H1 (cell line): ENCODE data around the gene RPL38. TPM values are rescaled to one million over a fixed set of nuclear protein-coding genes. Genes with fewer than 3 reads are reported as not detected.
A peak's percentile ranks its signal among the peaks of the same experiment; 100 is the strongest.

Experiments used
- CTCF ChIA-PET: fragments of 300-600 bp; sonication (Branson Sonifier 250); formaldehyde crosslinking; loops from one replicate; lab custom pipeline; 2021; ENCODE audit not compliant: partially characterized antibody; lab: Charles Lee
- POLR2A ChIA-PET: fragments of 300-600 bp; sonication (Branson Sonifier 250); formaldehyde crosslinking; loops from one replicate; lab custom pipeline; 2021; ENCODE audit warnings: inconsistent platforms; ENCODE audit not compliant: partially characterized antibody; lab: Charles Lee
- DNase-seq, 2 experiments: peaks; one replicate each; pipeline versions ENCODE4 v3.0.0 to v3.0.0-alpha.2; 2010 to 2022; ENCODE audit warnings: low spot score in 2 of 2, low read depth in 1 of 2, mixed read lengths in 1 of 2
- FAIRE-seq: peaks from 2 replicates; lab custom pipeline; 2011; peaks lifted over from hg19 to GRCh38; lab: Jason Lieb, UNC
- H2AFZ ChIP-seq: 2 replicates; pipeline ENCODE4 v1.8.1; 2012; ENCODE audit warnings: low read length, inconsistent platforms
- H2AK5ac ChIP-seq: 2 replicates; pipeline ENCODE4 v1.6.1; 2013; ENCODE audit warnings: low read depth, low read length
- H2BK120ac ChIP-seq: replicated peaks from 2 replicates; pipeline ENCODE3; 2013; ENCODE audit warnings: low read depth, low read length, inconsistent platforms
- H2BK12ac ChIP-seq: 2 replicates; pipeline ENCODE4 v1.6.1; 2013; ENCODE audit warnings: low read depth, low read length
- H2BK15ac ChIP-seq: 2 replicates; pipeline ENCODE4 v1.6.1; 2013; ENCODE audit warnings: low read length
- H2BK20ac ChIP-seq: 2 replicates; pipeline ENCODE4 v1.6.1; 2013; ENCODE audit warnings: low read length
- H2BK5ac ChIP-seq: 2 replicates; pipeline ENCODE4 v1.6.1; 2013; ENCODE audit warnings: low read depth, low read length
- H3K14ac ChIP-seq: 2 replicates; pipeline ENCODE4 v1.6.1; 2013; ENCODE audit warnings: inconsistent platforms; ENCODE audit not compliant: insufficient read length
- H3K18ac ChIP-seq: 2 replicates; pipeline ENCODE4 v1.6.1; 2013; ENCODE audit warnings: low read length; ENCODE audit errors: extremely low read depth
- H3K23ac ChIP-seq: 2 replicates; pipeline ENCODE4 v1.6.1; 2013; ENCODE audit warnings: inconsistent platforms; ENCODE audit not compliant: insufficient read length
- H3K23me2 ChIP-seq: 2 replicates; pipeline ENCODE4 v1.6.1; 2013; ENCODE audit warnings: low read depth, low read length
- H3K27ac ChIP-seq: 2 replicates; pipeline ENCODE4 v1.6.1; 2011; ENCODE audit warnings: low read depth, low read length, inconsistent platforms
- H3K27me3 ChIP-seq, 4 experiments: replicated peaks in 1 of 4; 1 replicate in 1 of 4; 2 replicates in 3 of 4; pipeline versions ENCODE4 v1.6.1 to v1.8.1; 2011 to 2013; ENCODE audit warnings: low read length in 3 of 4, mild to moderate bottlenecking in 3 of 4, inconsistent platforms in 2 of 4, mixed read lengths in 2 of 4, moderate library complexity in 1 of 4; ENCODE audit not compliant: control insufficient read depth in 3 of 4, insufficient read depth in 3 of 4; ENCODE audit errors: extremely low read depth in 1 of 4
- H3K36me3 ChIP-seq, 4 experiments: 2 replicates each; pipeline versions ENCODE4 v1.6.1 to v1.8.1; 2011 to 2013; ENCODE audit warnings: mild to moderate bottlenecking in 4 of 4, low read length in 3 of 4, moderate library complexity in 2 of 4, control low read depth in 1 of 4, inconsistent platforms in 1 of 4; ENCODE audit not compliant: insufficient read depth in 4 of 4, control insufficient read depth in 2 of 4
- H3K4ac ChIP-seq: replicated peaks from 2 replicates; pipeline ENCODE3; 2013; ENCODE audit warnings: low read length, low read depth, mixed read lengths, inconsistent platforms; ENCODE audit not compliant: insufficient read length
- H3K4me1 ChIP-seq, 4 experiments: replicated peaks in 1 of 4; 1 replicate in 1 of 4; 2 replicates in 3 of 4; pipeline versions ENCODE4 v1.6.1 to v1.8.1; 2011 to 2013; ENCODE audit warnings: low read length in 3 of 4, inconsistent platforms in 2 of 4, mixed read lengths in 1 of 4; ENCODE audit not compliant: insufficient read depth in 4 of 4, control insufficient read depth in 3 of 4
- H3K4me2 ChIP-seq, 2 experiments: 2 replicates each; pipeline versions ENCODE4 v1.6.1 to v1.8.1; 2011 to 2013; ENCODE audit warnings: low read depth in 2 of 2, low read length in 2 of 2, control low read depth in 1 of 2, inconsistent platforms in 1 of 2, mild to moderate bottlenecking in 1 of 2; ENCODE audit not compliant: insufficient read depth in 1 of 2
- H3K4me3 ChIP-seq, 4 experiments: fragments of 200-600, 300-600 bp in 1 of 4; sonication (generic), shearing (Covaris generic), sonication (Bioruptor Twin) in 1 of 4; 2 replicates each; pipeline versions ENCODE4 v1.5.1 to v1.8.1; 2011 to 2016; ENCODE audit warnings: low read length in 4 of 4, low read depth in 3 of 4, control low read depth in 2 of 4, inconsistent platforms in 2 of 4, mild to moderate bottlenecking in 2 of 4, mixed read lengths in 1 of 4, moderate library complexity in 1 of 4; ENCODE audit not compliant: insufficient read depth in 2 of 4; ENCODE audit errors: extremely low read depth in 1 of 4
- H3K56ac ChIP-seq: replicated peaks from 2 replicates; pipeline ENCODE3; 2013; ENCODE audit warnings: low read depth, mild to moderate bottlenecking, mixed read lengths, low read length, inconsistent platforms; ENCODE audit not compliant: insufficient read length
- H3K79me1 ChIP-seq: 2 replicates; pipeline ENCODE4 v1.6.1; 2013; ENCODE audit warnings: low read depth, low read length, control low read depth
- H3K79me2 ChIP-seq, 2 experiments: 2 replicates each; pipeline versions ENCODE4 v1.6.1 to v1.8.1; 2012 to 2013; ENCODE audit warnings: low read length in 2 of 2, mild to moderate bottlenecking in 2 of 2, inconsistent platforms in 1 of 2; ENCODE audit not compliant: insufficient read depth in 2 of 2, control insufficient read depth in 1 of 2
- H3K9ac ChIP-seq, 4 experiments: replicated peaks in 1 of 4; 1 replicate in 1 of 4; 2 replicates in 3 of 4; pipeline versions ENCODE4 v1.6.1 to v1.8.1; 2011 to 2013; ENCODE audit warnings: low read depth in 3 of 4, low read length in 3 of 4, control low read depth in 2 of 4, mild to moderate bottlenecking in 2 of 4, moderate library complexity in 2 of 4, inconsistent platforms in 1 of 4; ENCODE audit errors: extremely low read depth in 1 of 4
- H3K9me3 ChIP-seq, 2 experiments: 2 replicates each; pipeline versions ENCODE4 v1.6.1 to v1.8.1; 2012 to 2013; ENCODE audit warnings: mild to moderate bottlenecking in 2 of 2, moderate library complexity in 2 of 2, control low read depth in 1 of 2, inconsistent platforms in 1 of 2, low read depth in 1 of 2, low read length in 1 of 2, mixed read lengths in 1 of 2; ENCODE audit not compliant: insufficient read depth in 2 of 2
- H4K20me1 ChIP-seq, 2 experiments: replicated peaks in 1 of 2; 2 replicates each; pipeline versions ENCODE3 to v1.8.1; 2011 to 2013; ENCODE audit warnings: inconsistent platforms in 2 of 2, low read length in 2 of 2, mild to moderate bottlenecking in 1 of 2; ENCODE audit not compliant: insufficient read depth in 2 of 2, control insufficient read depth in 1 of 2
- H4K5ac ChIP-seq: 2 replicates; pipeline ENCODE4 v1.6.1; 2013; ENCODE audit warnings: low read length, low read depth, mixed read lengths, inconsistent platforms; ENCODE audit not compliant: insufficient read length
- H4K8ac ChIP-seq: 2 replicates; pipeline ENCODE4 v1.8.0; 2013; ENCODE audit warnings: mild to moderate bottlenecking, moderate library complexity, low read length, inconsistent platforms; ENCODE audit not compliant: insufficient read depth; ENCODE audit errors: extremely low read depth
- H4K91ac ChIP-seq: replicated peaks from 2 replicates; pipeline ENCODE3; 2013; ENCODE audit warnings: low read length, mixed read lengths, inconsistent platforms; ENCODE audit not compliant: insufficient read length
- BCL11A ChIP-seq, 2 experiments: IDR thresholded peaks; one replicate each; pipeline ENCODE4 v1.6.1; 2011; ENCODE audit warnings: low read depth in 2 of 2, low read length in 2 of 2, mild to moderate bottlenecking in 2 of 2
- CHD1 ChIP-seq: IDR thresholded peaks from 2 replicates; pipeline ENCODE4 v1.6.1; 2012; ENCODE audit warnings: low read depth, low read length, improper control_type of control experiment
- CHD2 ChIP-seq: IDR thresholded peaks from 2 replicates; pipeline ENCODE4 v1.6.1; 2012; ENCODE audit warnings: low read length, improper control_type of control experiment
- EP300 ChIP-seq, 2 experiments: IDR thresholded peaks; 1 replicate in 1 of 2; 2 replicates in 1 of 2; pipeline ENCODE4 v1.6.1; 2011 to 2012; ENCODE audit warnings: low read depth in 2 of 2, low read length in 2 of 2, mild to moderate bottlenecking in 2 of 2, borderline replicate concordance in 1 of 2, inconsistent platforms in 1 of 2, moderate library complexity in 1 of 2
- MAFK ChIP-seq: IDR thresholded peaks from 2 replicates; pipeline ENCODE4 v1.6.1; 2012; ENCODE audit warnings: low read depth, mild to moderate bottlenecking, improper control_type of control experiment, low read length
- MAX ChIP-seq: IDR thresholded peaks from 2 replicates; pipeline ENCODE4 v1.6.1; 2012; ENCODE audit warnings: inconsistent platforms
- SRF ChIP-seq: IDR thresholded peaks from 2 replicates; pipeline ENCODE4 v1.6.1; 2011; ENCODE audit warnings: mild to moderate bottlenecking, low read depth, low read length, moderate library complexity
- SUZ12 ChIP-seq: fragments of 200-600 bp; sonication (generic); IDR thresholded peaks from 2 replicates; pipeline ENCODE4 v1.6.1; 2012; ENCODE audit warnings: mild to moderate bottlenecking, inconsistent platforms, low read length, moderate library complexity, mixed read lengths
- TAF7 ChIP-seq: optimal IDR thresholded peaks from 2 replicates; pipeline ENCODE3; 2011; ENCODE audit warnings: low read depth, mild to moderate bottlenecking, inconsistent platforms, low read length, moderate library complexity, borderline replicate concordance
- ZNF274 ChIP-seq: IDR thresholded peaks from 2 replicates; pipeline ENCODE4 v1.7.0; 2012; ENCODE audit warnings: low read length, borderline replicate concordance; ENCODE audit errors: extremely low read depth
- WGBS, 2 experiments: shearing (Covaris generic) in 1 of 2; methylation state at CpG; one replicate each; pipeline versions ENCODE4 v1.1.6 to v1.1.7; 2013 to 2015; ENCODE audit warnings: low lambda C conversion rate in 2 of 2, mixed read lengths in 2 of 2, inconsistent platforms in 1 of 2, low coverage in 1 of 2, missing lambda C conversion rate in 1 of 2; ENCODE audit not compliant: insufficient replicate concordance in 2 of 2, insufficient coverage in 1 of 2, insufficient read length in 1 of 2; ENCODE audit errors: extremely low coverage in 1 of 2, missing lambda C conversion rate in 1 of 2; 5-methylcytosine and 5-hydroxymethylcytosine counted together
- polyA plus RNA-seq, 7 experiments: library from polyadenylated mRNA; depleted of rRNA in 3 of 7; stranded (reverse) in 5 of 7; unstranded in 2 of 7; fragments of >200 nt in 5 of 7; fragments of 200-250 nt in 2 of 7; gene quantifications; 1 replicate in 5 of 7; 2 replicates in 1 of 7; 4 replicates in 1 of 7; pipeline versions ENCODE4 v1.2.1 to v1.2.3, GENCODE V29; 2011 to 2013; ENCODE audit warnings: missing spikeins in 2 of 7, mixed read lengths in 2 of 7
- total RNA-seq: library from RNA; stranded (reverse); fragmentation: NEBNext Ultra II Directional; extraction: Animal tissue kit (Norgen Biotek cat#: 25700); gene quantifications from 2 replicates; pipeline ENCODE4 v1.2.1, GENCODE V29; 2021
- TF ChIP-seq, protein P1 (sequence below), 3 experiments: IDR thresholded peaks; 1 replicate in 2 of 3; 2 replicates in 1 of 3; pipeline versions ENCODE4 v1.5.1 to v1.6.1; 2011; ENCODE audit warnings: low read length in 3 of 3, mild to moderate bottlenecking in 3 of 3, inconsistent platforms in 2 of 3, low read depth in 1 of 3, moderate library complexity in 1 of 3; ENCODE audit not compliant: insufficient read depth in 1 of 3; ENCODE audit errors: control extremely low read depth in 1 of 3

RPL38 gene
- total and polyA plus RNA-seq, 2 of the 8 experiments (the other 6 are each of a cell fraction or from before 2014, with no cell fraction given): 412 to 1,195 TPM

- POLR2A ChIA-PET: interaction anchor here (1.0 to 2.2 kb wide), 2 partner anchors 11 to 22 kb away, joined by 6 read pairs; no protein-coding TSS in a partner anchor
- TF ChIP-seq SUZ12: no peak
- TF ChIP-seq MAX: no peak
- no peak for TF ChIP-seq TAF7
- TF ChIP-seq EP300 (IDR thresholded peaks at IDR 0.05; ENCODE audit: borderline replicate concordance in 1 of 2, low read depth in 2 of 2, low read length in 2 of 2): no peak
- no peak for TF ChIP-seq CHD2
- no peak for TF ChIP-seq ZNF274
- TF ChIP-seq SRF: no peak
- TF ChIP-seq, protein P1, sequence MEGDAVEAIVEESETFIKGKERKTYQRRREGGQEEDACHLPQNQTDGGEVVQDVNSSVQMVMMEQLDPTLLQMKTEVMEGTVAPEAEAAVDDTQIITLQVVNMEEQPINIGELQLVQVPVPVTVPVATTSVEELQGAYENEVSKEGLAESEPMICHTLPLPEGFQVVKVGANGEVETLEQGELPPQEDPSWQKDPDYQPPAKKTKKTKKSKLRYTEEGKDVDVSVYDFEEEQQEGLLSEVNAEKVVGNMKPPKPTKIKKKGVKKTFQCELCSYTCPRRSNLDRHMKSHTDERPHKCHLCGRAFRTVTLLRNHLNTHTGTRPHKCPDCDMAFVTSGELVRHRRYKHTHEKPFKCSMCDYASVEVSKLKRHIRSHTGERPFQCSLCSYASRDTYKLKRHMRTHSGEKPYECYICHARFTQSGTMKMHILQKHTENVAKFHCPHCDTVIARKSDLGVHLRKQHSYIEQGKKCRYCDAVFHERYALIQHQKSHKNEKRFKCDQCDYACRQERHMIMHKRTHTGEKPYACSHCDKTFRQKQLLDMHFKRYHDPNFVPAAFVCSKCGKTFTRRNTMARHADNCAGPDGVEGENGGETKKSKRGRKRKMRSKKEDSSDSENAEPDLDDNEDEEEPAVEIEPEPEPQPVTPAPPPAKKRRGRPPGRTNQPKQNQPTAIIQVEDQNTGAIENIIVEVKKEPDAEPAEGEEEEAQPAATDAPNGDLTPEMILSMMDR (IDR thresholded peaks at IDR 0.05; ENCODE audit: control extremely low read depth in 1 of 3, insufficient read depth in 1 of 3, low read depth in 1 of 3, low read length in 3 of 3): no peak
- no peak for TF ChIP-seq CHD1
- no peak for TF ChIP-seq BCL11A (IDR thresholded peaks at IDR 0.05; ENCODE audit: low read depth in 2 of 2, low read length in 2 of 2)
- no peak for TF ChIP-seq MAFK
These were observed 30.5 kb downstream of the RPL38 start for GRCh38 chr17:74233937-74234336.

More at GRCh38 chr17:74233937-74234336, 30.5 kb downstream of the RPL38 start:
- H3K9me3 ChIP-seq: no peaks in the 10 kb centered on the region
- CTCF ChIA-PET: interaction anchor here (0.8 to 1.7 kb wide), 4 partner anchors 10 to 146 kb away, joined by 3 to 4 read pairs (median 3); partner anchors contain the start of gene RPL38
- peaks cover 0 to 3% (median 1%) of the 10 kb centered on the region in 4 experiments; a peak in 3 of 7 replicates for H3K4me1 ChIP-seq
- H2AFZ ChIP-seq: no peak overlapping the region
- no peak overlapping the region for H4K91ac ChIP-seq
- H3K23me2 ChIP-seq: no peaks in the 10 kb centered on the region
- H3K18ac ChIP-seq: no peak overlapping the region; the same call in 1 of the 2 replicates
- no peaks in the 10 kb centered on the region for H3K27me3 ChIP-seq
- H3K9ac ChIP-seq: no peak overlapping the region
- no peak overlapping the region for H3K27ac ChIP-seq
- DNase-seq (no peak), FAIRE-seq (no peak)
- no peak overlapping the region for H2BK15ac ChIP-seq
- H2AK5ac ChIP-seq: no peak overlapping the region
- no peak overlapping the region for H3K23ac ChIP-seq
- WGBS, 2 experiments: 88% methylated on average over 8 of the region's 8 CpGs; no CpG with 5 or more reads in 1 of the 2 experiments
- H3K36me3 ChIP-seq: no peaks in the 10 kb centered on the region
- 0 out of 2 replicates have a peak overlapping the region, but pooled peaks have one; percentile 16 for H2BK5ac ChIP-seq
- no peak overlapping the region for H4K5ac ChIP-seq
- H4K8ac ChIP-seq: no peak overlapping the region
- H2BK20ac ChIP-seq: no peak overlapping the region
- no peaks in the 10 kb centered on the region for H3K79me2 ChIP-seq
- H2BK12ac ChIP-seq: no peak overlapping the region
- H3K4me2 ChIP-seq: no peak overlapping the region
- no peak overlapping the region for H3K56ac ChIP-seq
- no peak overlapping the region for H3K4ac ChIP-seq
- no peaks in the 10 kb centered on the region for H3K79me1 ChIP-seq
- H2BK120ac ChIP-seq: no peak overlapping the region
- H3K14ac ChIP-seq: no peak overlapping the region
- no peak overlapping the region for H3K4me3 ChIP-seq
- H4K20me1 ChIP-seq: no peaks in the 10 kb centered on the region
